Spleen (tissue), 7 donors: ENCODE measurements around the gene C14orf132.

ENCODE experiments used
- CTCF ChIP-seq, 11 experiments: fragments of 200-600 bp in 7 of 11; fragments of 450-650 bp in 4 of 11; sonication (generic) in 4 of 11; IDR thresholded peaks in 8 of 11; conservative IDR thresholded peaks in 3 of 11; 1 replicate in 7 of 11; 2 replicates in 4 of 11; pipeline versions ENCODE4 v1.4.0 to v1.8.0; 2016 to 2021; ENCODE audit warnings: antibody characterized with exemption in 11 of 11, inconsistent platforms in 4 of 11, mild to moderate bottlenecking in 1 of 11
- POLR2A ChIP-seq, 3 donors: fragments of 450-650 bp; IDR thresholded peaks; one replicate each; pipeline ENCODE4 v1.5.1; 2017; ENCODE audit warnings: antibody characterized with exemption in 3 of 3, mild to moderate bottlenecking in 1 of 3
- POLR2AphosphoS5 ChIP-seq, 3 donors: sonication (generic); formaldehyde crosslinking; IDR thresholded peaks; one replicate each; pipeline ENCODE4 v1.5.1; 2017; ENCODE audit warnings: antibody characterized with exemption in 3 of 3
- donor health status: DM: no; HTN: no; CAD: no; lungs with moderate emphysema.
- donor health status: DM: no; HTN: no; CAD: no.
- donor health status: DM: no; HTN: no; CAD: no.

- no peak for TF ChIP-seq POLR2AphosphoS5 (IDR thresholded peaks at IDR 0.05)
- no peak for TF ChIP-seq CTCF (IDR thresholded peaks at IDR 0.05 in 8 of 11, conservative IDR thresholded peaks at IDR 0.05 in 3 of 11)
- no peak for TF ChIP-seq POLR2A (IDR thresholded peaks at IDR 0.05)
Observed at GRCh38 chr14:96088074-96088473, 48.9 kb downstream of the C14orf132 start.
